GM19023 (cell line): Measurements from ENCODE around the gene PUM1.

ENCODE experiments used
- ATAC-seq: cut with Tn5 transposase; IDR thresholded peaks from one replicate; pipeline ENCODE4 v1.9.1; 2021; ENCODE audit warnings: mild to moderate bottlenecking, moderate library complexity; ENCODE audit not compliant: unreplicated experiment

PUM1 gene

GRCh38 chr1:30933874-30934252 lies 131.7 kb downstream of the PUM1 start:
- no peak for ATAC-seq

- no peak for ATAC-seq
Measured at GRCh38 chr1:30930631-30931173, 134.8 kb downstream of the PUM1 start.

GRCh38 chr1:30929944-30930525 lies 135.5 kb downstream of the PUM1 start:
- no peak for ATAC-seq

GRCh38 chr1:30929135-30929889 lies 136.2 kb downstream of the PUM1 start:
- ATAC-seq = no peak

- ATAC-seq = no peak
Measured at GRCh38 chr1:30928789-30929134, 136.8 kb downstream of the PUM1 start.

- ATAC-seq = no peak
Measured at GRCh38 chr1:30928171-30928570, 137.3 kb downstream of the PUM1 start.

- no peak for ATAC-seq
Measured at GRCh38 chr1:30927448-30927847, 138.1 kb downstream of the PUM1 start.

GRCh38 chr1:30923597-30923996 lies 141.9 kb downstream of the PUM1 start:
- no peak for ATAC-seq

- ATAC-seq = no peak
Measured at GRCh38 chr1:30920827-30921226, 144.7 kb downstream of the PUM1 start.

GRCh38 chr1:30919025-30919881 lies 146.3 kb downstream of the PUM1 start:
- no peak for ATAC-seq

- ATAC-seq = no peak
Measured at GRCh38 chr1:30916296-30916695, 149.2 kb downstream of the PUM1 start.

- ATAC-seq = no peak
Measured at GRCh38 chr1:30915491-30916230, 149.9 kb downstream of the PUM1 start.

GRCh38 chr1:30914931-30915330 lies 150.6 kb downstream of the PUM1 start:
- ATAC-seq = no peak

GRCh38 chr1:30914587-30914922 lies 151.0 kb downstream of the PUM1 start:
- no peak for ATAC-seq

- no peak for ATAC-seq
Measured at GRCh38 chr1:30912913-30913652, 152.4 kb downstream of the PUM1 start.

- no peak for ATAC-seq
Measured at GRCh38 chr1:30912224-30912623, 153.3 kb downstream of the PUM1 start.

GRCh38 chr1:30911059-30911954 lies 154.2 kb downstream of the PUM1 start:
- no peak for ATAC-seq

GRCh38 chr1:30909365-30910068 lies 156.0 kb downstream of the PUM1 start:
- ATAC-seq = no peak
